Ovary (tissue), 3 donors: ENCODE data around the gene ETV3.

Experiments used
- POLR2A ChIP-seq: fragments of 450-650 bp; IDR thresholded peaks from one replicate; pipeline ENCODE4 v1.6.1; 2017; ENCODE audit warnings: antibody characterized with exemption, mild to moderate bottlenecking, moderate library complexity
- TF ChIP-seq, protein P1 (sequence below), 3 donors: fragments of 450-650 bp in 2 of 3; fragments of 200-600 bp in 1 of 3; IDR thresholded peaks; one replicate each; pipeline versions ENCODE4 v1.5.1 to v1.8.0; 2016 to 2022; ENCODE audit warnings: antibody characterized with exemption in 3 of 3, mild to moderate bottlenecking in 1 of 3
- donor health status: DM: no; HTN: no; CAD: no.

DNA sequence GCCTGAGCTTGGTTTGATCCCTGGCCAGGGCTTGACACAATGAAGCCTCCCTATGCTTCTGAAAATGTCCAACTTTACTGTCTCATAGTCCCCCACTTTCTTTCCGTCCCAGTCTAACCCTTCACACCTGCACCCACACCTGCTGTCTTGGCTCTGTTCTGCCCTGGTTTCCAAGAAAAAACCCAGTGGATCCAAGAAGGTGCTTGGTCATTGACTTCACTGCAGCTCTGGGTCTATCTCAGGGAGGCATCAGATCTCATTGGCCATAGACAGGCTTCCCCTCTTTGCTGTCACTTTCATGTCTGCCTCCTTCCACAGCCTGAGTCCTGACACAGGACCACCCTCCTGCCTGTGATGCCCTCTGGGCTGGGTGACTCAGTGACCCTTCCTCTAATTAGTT, 37.8 kb upstream of the ETV3 start:
- TF ChIP-seq, protein P1, sequence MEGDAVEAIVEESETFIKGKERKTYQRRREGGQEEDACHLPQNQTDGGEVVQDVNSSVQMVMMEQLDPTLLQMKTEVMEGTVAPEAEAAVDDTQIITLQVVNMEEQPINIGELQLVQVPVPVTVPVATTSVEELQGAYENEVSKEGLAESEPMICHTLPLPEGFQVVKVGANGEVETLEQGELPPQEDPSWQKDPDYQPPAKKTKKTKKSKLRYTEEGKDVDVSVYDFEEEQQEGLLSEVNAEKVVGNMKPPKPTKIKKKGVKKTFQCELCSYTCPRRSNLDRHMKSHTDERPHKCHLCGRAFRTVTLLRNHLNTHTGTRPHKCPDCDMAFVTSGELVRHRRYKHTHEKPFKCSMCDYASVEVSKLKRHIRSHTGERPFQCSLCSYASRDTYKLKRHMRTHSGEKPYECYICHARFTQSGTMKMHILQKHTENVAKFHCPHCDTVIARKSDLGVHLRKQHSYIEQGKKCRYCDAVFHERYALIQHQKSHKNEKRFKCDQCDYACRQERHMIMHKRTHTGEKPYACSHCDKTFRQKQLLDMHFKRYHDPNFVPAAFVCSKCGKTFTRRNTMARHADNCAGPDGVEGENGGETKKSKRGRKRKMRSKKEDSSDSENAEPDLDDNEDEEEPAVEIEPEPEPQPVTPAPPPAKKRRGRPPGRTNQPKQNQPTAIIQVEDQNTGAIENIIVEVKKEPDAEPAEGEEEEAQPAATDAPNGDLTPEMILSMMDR (IDR thresholded peaks at IDR 0.05), result no peak
- TF ChIP-seq POLR2A, result no peak
